Dedifferentiated amniotic fluid mesenchymal stem cell (primary cell): Measurements from ENCODE around the gene CNNM2.

Experiments used
- DNase-seq: peaks from one replicate; pipeline ENCODE4 v3.0.0-alpha.2; 2016; ENCODE audit errors: extremely low spot score

The CNNM2 gene

GRCh38 chr10:102917962-102918816, at the start of gene CNNM2:
CNNM2 (plus strand) TSS chr10:102918294; CDS start chr10:102918481, 187 bp downstream.
- peak; percentile 100 for DNase-seq

GRCh38 chr10:102868911-102869257, 49.2 kb upstream of the CNNM2 start:
- no peak for DNase-seq

GRCh38 chr10:102869258-102870198, 48.6 kb upstream of the CNNM2 start, which contains the start of gene AS3MT:
AS3MT (plus strand) TSS chr10:102869470; CDS start chr10:102869593, 123 bp downstream.
- DNase-seq: no peak

GRCh38 chr10:102870221-102870620, 47.9 kb upstream of the CNNM2 start:
- DNase-seq: no peak

GRCh38 chr10:102872163-102872562, 45.9 kb upstream of the CNNM2 start:
- no peak for DNase-seq

GRCh38 chr10:102876747-102877153, 41.3 kb upstream of the CNNM2 start:
- DNase-seq: no peak

GRCh38 chr10:102878629-102879028, 39.5 kb upstream of the CNNM2 start:
- DNase-seq: no peak

GRCh38 chr10:102880256-102880655, 37.8 kb upstream of the CNNM2 start:
- DNase-seq: no peak

- no peak for DNase-seq
These were observed 30.0 kb upstream of the CNNM2 start for GRCh38 chr10:102888048-102888447.

- DNase-seq: no peak
These were observed 23.5 kb upstream of the CNNM2 start for GRCh38 chr10:102894466-102895213.

GRCh38 chr10:102900006-102900405, 18.1 kb upstream of the CNNM2 start:
- DNase-seq: no peak

GRCh38 chr10:102904346-102904745, 13.7 kb upstream of the CNNM2 start:
- no peak for DNase-seq

- no peak for DNase-seq
These were observed 11.6 kb upstream of the CNNM2 start for GRCh38 chr10:102906507-102906906.

- no peak for DNase-seq
These were observed 3.3 kb upstream of the CNNM2 start for GRCh38 chr10:102914781-102915180.

- no peak for DNase-seq
These were observed 1.9 kb upstream of the CNNM2 start for GRCh38 chr10:102916173-102916572.

- DNase-seq: peak; percentile 38
These were observed 656 bp upstream of the CNNM2 start for GRCh38 chr10:102917314-102917961.

GRCh38 chr10:102918817-102919245, 737 bp downstream of the CNNM2 start:
- DNase-seq: no peak

- DNase-seq: no peak
These were observed 1.3 kb downstream of the CNNM2 start for GRCh38 chr10:102919246-102919959.

GRCh38 chr10:102919992-102920739, 2.1 kb downstream of the CNNM2 start:
- no peak for DNase-seq

- DNase-seq: no peak
These were observed 5.5 kb downstream of the CNNM2 start for GRCh38 chr10:102923601-102924000.
